ENCODE results near the gene COPS2.

GRCh38 chr15:49122541-49123062 is 32.8 kb downstream of the COPS2 start:
- TF ChIP-seq CTCF (IDR thresholded peaks at IDR 0.05; ENCODE audit: insufficient read depth, low read length) (no peak), REST (IDR thresholded peaks at IDR 0.05; ENCODE audit: insufficient replicate concordance, low read depth) (no peak), POLR2AphosphoS5 (IDR thresholded peaks at IDR 0.05; ENCODE audit: low read depth) (no peak), SPI1 (IDR thresholded peaks at IDR 0.05; ENCODE audit: borderline replicate concordance, low read depth) (no peak), GABPA (IDR thresholded peaks at IDR 0.05; ENCODE audit: low read depth) (no peak)
